Activated T-helper 1 cell treated with anti-CD3 and anti-CD28 coated beads, Interleukin-12 subunit alpha, Interleukin-12 subunit beta, Interleukin-2, Interleukin-4 antibody, amounts not matched to agents 30 ng/mL and 10 ng/mL and 1 ng/mL, durations not matched to agents 14 hours and 24 hours and 36 hours (primary cell): ENCODE measurements around the gene GPR4. TPM values are rescaled to one million over a fixed set of nuclear protein-coding genes. Genes with fewer than 3 reads are reported as not detected.

ENCODE experiments used
- DNase-seq: peaks from one replicate; pipeline ENCODE4 v3.0.0; 2021; ENCODE audit warnings: low spot score
- H3K27ac Mint-ChIP-seq: one replicate; pipeline ENCODE4 v1.8.0; 2021; ENCODE audit warnings: mild to moderate bottlenecking, mixed read lengths
- H3K27me3 Mint-ChIP-seq: one replicate; pipeline ENCODE4 v1.8.0; 2022; ENCODE audit warnings: mild to moderate bottlenecking, moderate library complexity, mixed read lengths; ENCODE audit not compliant: insufficient read depth
- H3K36me3 Mint-ChIP-seq: one replicate; pipeline ENCODE4 v1.8.0; 2021; ENCODE audit warnings: low read depth, mixed read lengths
- H3K4me1 Mint-ChIP-seq: one replicate; pipeline ENCODE4 v1.8.0; 2021; ENCODE audit warnings: low read depth, mixed read lengths
- H3K4me3 Mint-ChIP-seq: one replicate; pipeline ENCODE4 v1.8.0; 2021; ENCODE audit warnings: mild to moderate bottlenecking, moderate library complexity, mixed read lengths
- H3K9me3 Mint-ChIP-seq: one replicate; pipeline ENCODE4 v1.8.0; 2021; ENCODE audit warnings: mixed read lengths
- intact Hi-C: fragments of 100-400 bp; cut with micrococcal nuclease; formaldehyde crosslinking; loops from one replicate; pipeline ENCODE4 v1.15.1; 2024
- total RNA-seq: library from RNA; stranded (reverse); gene quantifications from 2 replicates; pipeline ENCODE4 v1.2.3, GENCODE V29; 2022

Gene GPR4
- total RNA-seq, 1 donor from 2014 or later: not detected

- H3K9me3 Mint-ChIP-seq: no peaks in the 10 kb centered on the region
- peaks cover 3% of the 10 kb centered on the region for H3K36me3 Mint-ChIP-seq
- peaks cover 7% of the 10 kb centered on the region for H3K4me1 Mint-ChIP-seq
- no peak for DNase-seq
- no peaks in the 10 kb centered on the region for H3K27me3 Mint-ChIP-seq
- no peak overlapping the region for H3K4me3 Mint-ChIP-seq
- intact Hi-C loops: no loop called here
- H3K27ac Mint-ChIP-seq: no peak overlapping the region
These were observed 53.9 kb downstream of the GPR4 start for GRCh38 chr19:45547965-45548609.

GRCh38 chr19:45547211-45547770 lies 54.7 kb downstream of the GPR4 start:
- Mint-ChIP-seq H3K4me3 (no peak overlapping the region), H3K4me1 (peaks cover 7% of the 10 kb centered on the region), H3K9me3 (no peaks in the 10 kb centered on the region), H3K27ac (no peak overlapping the region), H3K27me3 (no peaks in the 10 kb centered on the region), H3K36me3 (no peaks in the 10 kb centered on the region)
- no peak for DNase-seq
- intact Hi-C loops: no loop called here

GRCh38 chr19:45542234-45542668 lies 59.8 kb downstream of the GPR4 start:
- H3K36me3 Mint-ChIP-seq: no peaks in the 10 kb centered on the region
- intact Hi-C loops: no loop called here
- DNase-seq: no peak
- H3K4me1 Mint-ChIP-seq: peaks cover 7% of the 10 kb centered on the region
- H3K9me3 Mint-ChIP-seq: peaks cover 11% of the 10 kb centered on the region
- no peaks in the 10 kb centered on the region for H3K27me3 Mint-ChIP-seq
- H3K4me3 Mint-ChIP-seq: no peak overlapping the region
- no peak overlapping the region for H3K27ac Mint-ChIP-seq

Other genes starting within 250 kb of the GPR4 start
- 30.5 and 32.8 TPM in 2 replicates for gene ERCC2, start 231.6 kb downstream of the GPR4 start, total RNA-seq
- 8.5 and 8.9 TPM in 2 replicates for gene PPP1R13L, start 197.1 kb downstream of the GPR4 start, total RNA-seq
- gene POLR1G, start 195.6 kb downstream of the GPR4 start, total RNA-seq: 25.3 and 27.2 TPM in 2 replicates
- gene ERCC1, start 178.3 kb downstream of the GPR4 start, total RNA-seq: 143 and 152 TPM in 2 replicates
- gene FOSB, start 134.2 kb downstream of the GPR4 start, total RNA-seq: 16.8 and 17.2 TPM in 2 replicates
- gene RTN2, start 105.2 kb downstream of the GPR4 start, total RNA-seq: 3.0 and 4.1 TPM in 2 replicates
- gene PPM1N, start 103.8 kb downstream of the GPR4 start, total RNA-seq: 1.0 and 1.3 TPM in 2 replicates
- 234 and 235 TPM in 2 replicates for gene VASP, start 94.7 kb downstream of the GPR4 start, total RNA-seq
- 12.1 and 16.2 TPM in 2 replicates for gene OPA3, start 17.4 kb downstream of the GPR4 start, total RNA-seq
- 148 and 152 TPM in 2 replicates for gene EML2, start 37.2 kb upstream of the GPR4 start, total RNA-seq
- 4.3 and 6.1 TPM in 2 replicates for gene GIPR, start 66.0 kb upstream of the GPR4 start, total RNA-seq
- 757 and 760 TPM in 2 replicates for gene SNRPD2, start 89.7 kb upstream of the GPR4 start, total RNA-seq
- 13.7 and 18.0 TPM in 2 replicates for gene QPCTL, start 90.5 kb upstream of the GPR4 start, total RNA-seq
- gene FBXO46, start 128.7 kb upstream of the GPR4 start, total RNA-seq: 35.1 and 35.4 TPM in 2 replicates
- gene MEIOSIN, start 131.2 kb upstream of the GPR4 start, total RNA-seq: not detected in 2 replicates
- 3.7 and 5.6 TPM in 2 replicates for gene SIX5, start 167.0 kb upstream of the GPR4 start, total RNA-seq
- gene DMPK, start 180.3 kb upstream of the GPR4 start, total RNA-seq: 22.8 and 23.9 TPM in 2 replicates
- 50.0 and 55.8 TPM in 2 replicates for gene DMWD, start 190.6 kb upstream of the GPR4 start, total RNA-seq
- gene RSPH6A, start 213.1 kb upstream of the GPR4 start, total RNA-seq: 0.29 and 0.59 TPM in 2 replicates